Panc1 (cell line): ENCODE measurements around the gene ATG4B.

Experiments
- POLR2AphosphoS5 ChIP-seq: IDR thresholded peaks from 2 replicates; pipeline ENCODE4 v1.6.1; 2012; ENCODE audit warnings: mild to moderate bottlenecking, low read depth, low read length, moderate library complexity
- SIN3A ChIP-seq: IDR thresholded peaks from 2 replicates; pipeline ENCODE4 v1.6.1; 2012; ENCODE audit warnings: low read depth, mild to moderate bottlenecking, low read length, moderate library complexity, borderline replicate concordance; ENCODE audit not compliant: insufficient read depth
- TF ChIP-seq, protein P1 (sequence below): fragments of 450-650 bp; IDR thresholded peaks from 2 replicates; pipeline ENCODE4 v1.5.1; 2017; ENCODE audit warnings: mild to moderate bottlenecking
- TF ChIP-seq, protein P2 (sequence below), 2 experiments: IDR thresholded peaks; 2 replicates each; pipeline ENCODE4 v1.6.1; 2011 to 2012; ENCODE audit warnings: low read depth in 2 of 2, control low read depth in 1 of 2, low read length in 1 of 2, mild to moderate bottlenecking in 1 of 2, moderate library complexity in 1 of 2; ENCODE audit not compliant: insufficient read depth in 1 of 2

DNA sequence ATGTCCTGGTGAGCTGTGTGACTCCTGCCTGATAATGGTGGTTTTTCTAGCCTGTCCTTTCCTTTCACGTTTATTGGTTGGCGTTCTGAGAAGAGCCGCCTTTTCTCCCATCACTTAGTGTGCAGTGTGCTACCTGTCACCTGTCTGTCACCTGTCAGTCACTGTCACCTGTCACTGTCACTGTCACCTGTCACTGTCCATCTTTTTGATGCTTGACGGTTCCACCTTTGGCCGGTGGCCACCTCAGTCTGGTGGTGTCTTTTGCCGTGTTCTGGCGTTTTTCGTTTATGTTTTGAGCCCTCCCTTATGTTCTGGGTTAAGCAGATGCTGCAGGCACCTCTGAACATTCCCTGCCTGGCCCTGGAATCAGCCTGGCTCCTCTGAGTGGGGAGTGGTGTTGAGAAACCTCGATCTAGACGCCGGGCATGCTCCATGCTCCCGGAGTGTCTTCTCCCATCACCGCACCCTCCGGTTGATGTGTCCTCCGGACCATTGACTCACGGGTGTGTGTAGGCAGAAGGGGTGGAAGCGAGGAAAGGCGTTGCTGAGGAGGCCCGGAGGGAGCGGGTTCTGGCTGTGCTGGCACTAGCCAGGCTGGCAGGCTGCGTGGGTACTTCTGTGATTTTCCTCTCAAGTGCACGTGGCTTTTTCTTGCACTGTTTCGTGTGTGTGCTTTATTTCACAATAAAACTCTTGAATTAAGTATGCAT is 28.4 kb downstream of the ATG4B start:
- TF ChIP-seq, protein P1, sequence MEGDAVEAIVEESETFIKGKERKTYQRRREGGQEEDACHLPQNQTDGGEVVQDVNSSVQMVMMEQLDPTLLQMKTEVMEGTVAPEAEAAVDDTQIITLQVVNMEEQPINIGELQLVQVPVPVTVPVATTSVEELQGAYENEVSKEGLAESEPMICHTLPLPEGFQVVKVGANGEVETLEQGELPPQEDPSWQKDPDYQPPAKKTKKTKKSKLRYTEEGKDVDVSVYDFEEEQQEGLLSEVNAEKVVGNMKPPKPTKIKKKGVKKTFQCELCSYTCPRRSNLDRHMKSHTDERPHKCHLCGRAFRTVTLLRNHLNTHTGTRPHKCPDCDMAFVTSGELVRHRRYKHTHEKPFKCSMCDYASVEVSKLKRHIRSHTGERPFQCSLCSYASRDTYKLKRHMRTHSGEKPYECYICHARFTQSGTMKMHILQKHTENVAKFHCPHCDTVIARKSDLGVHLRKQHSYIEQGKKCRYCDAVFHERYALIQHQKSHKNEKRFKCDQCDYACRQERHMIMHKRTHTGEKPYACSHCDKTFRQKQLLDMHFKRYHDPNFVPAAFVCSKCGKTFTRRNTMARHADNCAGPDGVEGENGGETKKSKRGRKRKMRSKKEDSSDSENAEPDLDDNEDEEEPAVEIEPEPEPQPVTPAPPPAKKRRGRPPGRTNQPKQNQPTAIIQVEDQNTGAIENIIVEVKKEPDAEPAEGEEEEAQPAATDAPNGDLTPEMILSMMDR, result no peak
- TF ChIP-seq, protein P2, sequence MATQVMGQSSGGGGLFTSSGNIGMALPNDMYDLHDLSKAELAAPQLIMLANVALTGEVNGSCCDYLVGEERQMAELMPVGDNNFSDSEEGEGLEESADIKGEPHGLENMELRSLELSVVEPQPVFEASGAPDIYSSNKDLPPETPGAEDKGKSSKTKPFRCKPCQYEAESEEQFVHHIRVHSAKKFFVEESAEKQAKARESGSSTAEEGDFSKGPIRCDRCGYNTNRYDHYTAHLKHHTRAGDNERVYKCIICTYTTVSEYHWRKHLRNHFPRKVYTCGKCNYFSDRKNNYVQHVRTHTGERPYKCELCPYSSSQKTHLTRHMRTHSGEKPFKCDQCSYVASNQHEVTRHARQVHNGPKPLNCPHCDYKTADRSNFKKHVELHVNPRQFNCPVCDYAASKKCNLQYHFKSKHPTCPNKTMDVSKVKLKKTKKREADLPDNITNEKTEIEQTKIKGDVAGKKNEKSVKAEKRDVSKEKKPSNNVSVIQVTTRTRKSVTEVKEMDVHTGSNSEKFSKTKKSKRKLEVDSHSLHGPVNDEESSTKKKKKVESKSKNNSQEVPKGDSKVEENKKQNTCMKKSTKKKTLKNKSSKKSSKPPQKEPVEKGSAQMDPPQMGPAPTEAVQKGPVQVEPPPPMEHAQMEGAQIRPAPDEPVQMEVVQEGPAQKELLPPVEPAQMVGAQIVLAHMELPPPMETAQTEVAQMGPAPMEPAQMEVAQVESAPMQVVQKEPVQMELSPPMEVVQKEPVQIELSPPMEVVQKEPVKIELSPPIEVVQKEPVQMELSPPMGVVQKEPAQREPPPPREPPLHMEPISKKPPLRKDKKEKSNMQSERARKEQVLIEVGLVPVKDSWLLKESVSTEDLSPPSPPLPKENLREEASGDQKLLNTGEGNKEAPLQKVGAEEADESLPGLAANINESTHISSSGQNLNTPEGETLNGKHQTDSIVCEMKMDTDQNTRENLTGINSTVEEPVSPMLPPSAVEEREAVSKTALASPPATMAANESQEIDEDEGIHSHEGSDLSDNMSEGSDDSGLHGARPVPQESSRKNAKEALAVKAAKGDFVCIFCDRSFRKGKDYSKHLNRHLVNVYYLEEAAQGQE (IDR thresholded peaks at IDR 0.05; ENCODE audit: insufficient read depth in 1 of 2, low read depth in 2 of 2, low read length in 1 of 2), result no peak
- TF ChIP-seq SIN3A (no peak), POLR2AphosphoS5 (no peak)
